Measurements from ENCODE around the gene CTCF.

The CTCF gene

DNA sequence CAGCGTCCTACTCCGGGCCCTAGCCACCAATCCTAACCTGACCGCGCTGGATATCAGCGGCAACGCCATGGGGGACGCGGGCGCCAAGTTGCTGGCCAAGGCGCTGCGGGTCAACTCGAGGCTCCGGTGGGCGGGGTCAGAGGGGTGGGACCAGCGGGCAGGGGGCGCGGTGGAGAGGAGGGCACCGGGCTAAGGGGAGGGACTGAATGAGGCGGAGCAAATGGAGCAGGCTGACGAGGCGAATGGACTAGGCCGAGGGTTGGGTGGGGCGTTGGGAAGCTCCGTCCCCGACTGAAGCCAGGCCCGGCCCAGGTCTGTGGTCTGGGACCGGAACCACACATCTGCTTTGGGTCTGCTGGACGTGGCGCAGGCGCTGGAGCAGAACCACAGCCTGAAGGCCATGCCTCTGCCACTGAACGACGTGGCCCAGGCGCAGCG is 87.2 kb downstream of the CTCF start:
- no peak for DNase-seq (ENCODE audit: low read depth, low spot score)
- TF ChIP-seq, protein P1, sequence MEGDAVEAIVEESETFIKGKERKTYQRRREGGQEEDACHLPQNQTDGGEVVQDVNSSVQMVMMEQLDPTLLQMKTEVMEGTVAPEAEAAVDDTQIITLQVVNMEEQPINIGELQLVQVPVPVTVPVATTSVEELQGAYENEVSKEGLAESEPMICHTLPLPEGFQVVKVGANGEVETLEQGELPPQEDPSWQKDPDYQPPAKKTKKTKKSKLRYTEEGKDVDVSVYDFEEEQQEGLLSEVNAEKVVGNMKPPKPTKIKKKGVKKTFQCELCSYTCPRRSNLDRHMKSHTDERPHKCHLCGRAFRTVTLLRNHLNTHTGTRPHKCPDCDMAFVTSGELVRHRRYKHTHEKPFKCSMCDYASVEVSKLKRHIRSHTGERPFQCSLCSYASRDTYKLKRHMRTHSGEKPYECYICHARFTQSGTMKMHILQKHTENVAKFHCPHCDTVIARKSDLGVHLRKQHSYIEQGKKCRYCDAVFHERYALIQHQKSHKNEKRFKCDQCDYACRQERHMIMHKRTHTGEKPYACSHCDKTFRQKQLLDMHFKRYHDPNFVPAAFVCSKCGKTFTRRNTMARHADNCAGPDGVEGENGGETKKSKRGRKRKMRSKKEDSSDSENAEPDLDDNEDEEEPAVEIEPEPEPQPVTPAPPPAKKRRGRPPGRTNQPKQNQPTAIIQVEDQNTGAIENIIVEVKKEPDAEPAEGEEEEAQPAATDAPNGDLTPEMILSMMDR (IDR thresholded peaks at IDR 0.05; ENCODE audit: insufficient read depth, low read length, missing control alignments), result no peak
- ChIA-PET CTCF (interaction anchor here (1.2 to 12.1 kb wide), 5 partner anchors 9 to 129 kb away, joined by 3 to 174 read pairs (median 6); partner anchors contain the start of gene ACD), POLR2A (interaction anchor here (0.9 to 1.0 kb wide), 2 partner anchors 10 to 119 kb away, joined by 3 read pairs; partner anchors contain the start of gene ACD)
- H3K4me3 ChIP-seq (ENCODE audit: low read depth, low read length), result no peak overlapping the region

DNA sequence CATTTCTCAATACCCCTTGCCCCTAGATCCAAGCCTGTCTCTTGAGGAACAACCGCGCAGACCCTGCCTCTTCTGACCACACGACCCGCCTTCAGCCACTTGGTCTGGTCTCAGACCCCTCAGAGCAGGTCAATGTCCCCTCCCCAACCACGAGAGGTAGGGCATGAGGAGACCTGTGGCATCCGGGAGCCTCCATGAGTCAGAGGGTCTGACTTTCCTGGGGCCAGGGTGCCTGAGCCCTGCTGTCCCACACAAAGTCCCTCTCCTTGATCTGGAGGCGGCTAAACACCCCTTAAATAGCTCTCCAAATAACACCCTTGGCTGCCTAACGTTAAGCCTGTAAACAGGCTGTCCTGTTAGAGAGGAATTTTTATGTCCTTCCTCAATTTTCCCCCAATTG is 87.7 kb downstream of the CTCF start:
- CTCF ChIA-PET, result interaction anchor here (0.8 to 12.1 kb wide), 5 partner anchors 8 to 136 kb away, joined by 3 to 148 read pairs (median 3); partner anchors contain the start of gene ACD
- no peak overlapping the region for H3K4me3 ChIP-seq (ENCODE audit: low read depth, low read length)
- TF ChIP-seq, protein P1 (IDR thresholded peaks at IDR 0.05; ENCODE audit: insufficient read depth, low read length, missing control alignments), result no peak
- POLR2A ChIA-PET, result interaction anchor here (1.0 kb wide), 1 partner anchor 120 kb away, joined by 3 read pairs; no protein-coding TSS in a partner anchor
- no peak for DNase-seq (ENCODE audit: low read depth, low spot score)

DNA sequence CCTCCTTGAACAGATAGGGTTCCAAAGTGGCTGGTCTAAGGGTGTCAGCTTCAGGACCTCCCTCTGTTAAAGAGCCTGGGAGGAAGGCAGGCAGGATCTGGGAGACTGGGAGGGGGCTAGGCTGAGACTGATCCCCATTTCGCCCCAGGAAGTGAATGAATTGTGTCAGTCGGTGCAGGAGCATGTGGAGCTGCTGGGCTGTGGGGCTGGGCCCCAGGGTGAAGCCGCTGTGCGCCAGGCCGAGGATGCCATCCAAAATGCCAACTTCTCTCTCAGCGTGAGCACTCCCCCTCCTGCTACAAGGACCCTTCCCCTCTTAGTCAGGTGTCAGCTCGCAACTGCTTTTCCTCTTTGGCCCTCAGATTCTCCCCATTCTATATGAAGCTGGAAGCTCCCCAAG is 88.7 kb downstream of the CTCF start:
- no peak overlapping the region for H3K4me3 ChIP-seq (ENCODE audit: low read depth, low read length)
- TF ChIP-seq, protein P1 (IDR thresholded peaks at IDR 0.05; ENCODE audit: insufficient read depth, low read length, missing control alignments), result no peak
- POLR2A ChIA-PET, result no interaction called here
- CTCF ChIA-PET, result interaction anchor here (1.2 to 12.1 kb wide), 4 partner anchors 12 to 137 kb away, joined by 4 to 148 read pairs (median 6); partner anchors contain the start of gene CTCF
- DNase-seq (ENCODE audit: low read depth, low spot score), result no peak

DNA sequence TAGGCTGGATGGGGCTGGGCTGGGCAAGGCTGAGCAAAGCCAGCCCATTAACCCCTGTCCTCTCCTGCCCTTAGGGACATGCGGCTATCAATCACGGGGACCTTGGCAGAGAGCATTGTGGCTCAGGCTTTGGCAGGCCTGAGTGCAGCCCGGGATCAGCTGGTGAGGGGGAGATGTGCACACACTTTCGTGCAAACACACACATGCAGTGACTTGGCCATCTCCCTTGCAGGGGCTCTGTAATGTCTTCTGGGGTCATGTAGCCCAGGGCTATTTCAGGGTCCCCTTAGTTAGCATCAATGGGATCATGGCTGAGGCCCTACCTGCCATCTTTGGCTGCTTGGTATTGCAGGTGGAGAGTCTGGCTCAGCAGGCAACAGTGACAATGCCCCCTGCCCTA is 89.5 kb downstream of the CTCF start:
- H3K4me3 ChIP-seq (ENCODE audit: low read depth, low read length), result no peak overlapping the region
- no peak for DNase-seq (ENCODE audit: low read depth, low spot score)
- TF ChIP-seq, protein P1 (IDR thresholded peaks at IDR 0.05; ENCODE audit: insufficient read depth, low read length, missing control alignments), result no peak
- ChIA-PET POLR2A (no interaction called here), CTCF (interaction anchor here (0.6 to 2.2 kb wide), 4 partner anchors 9 to 105 kb away, joined by 3 to 7 read pairs (median 4); partner anchors contain the start of gene CTCF)

DNA sequence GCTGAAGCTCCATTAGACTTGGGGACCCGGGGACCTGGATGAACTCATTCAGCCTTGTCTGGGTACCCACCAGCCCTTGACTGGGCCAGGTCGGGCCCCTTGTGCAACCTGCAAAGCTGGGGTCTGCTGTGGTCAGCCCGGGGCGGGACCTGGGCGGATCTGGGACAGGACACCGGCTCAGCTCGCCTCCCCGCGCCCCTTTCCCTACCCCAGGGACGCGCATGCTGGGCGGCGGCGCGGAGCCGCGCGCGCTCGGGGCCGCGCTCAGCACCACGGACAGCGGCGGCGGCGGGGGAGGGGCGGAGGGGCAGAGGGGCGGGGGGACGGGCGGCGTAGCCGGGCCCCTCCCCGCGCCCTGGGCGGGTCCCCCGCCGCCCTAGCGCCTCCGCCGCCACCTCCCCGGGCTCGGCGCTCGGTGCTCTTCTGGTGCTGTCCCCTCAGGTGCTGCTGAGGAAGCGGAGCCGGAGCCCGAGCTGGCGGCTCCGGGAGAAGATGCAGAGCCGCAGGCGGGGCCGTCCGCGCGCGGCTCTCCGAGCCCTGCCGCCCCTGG is 90.3 kb downstream of the CTCF start:
- CTCF ChIA-PET, result interaction anchor here (0.6 to 2.2 kb wide), 3 partner anchors 10 to 106 kb away, joined by 3 to 7 read pairs (median 3); no protein-coding TSS in a partner anchor
- TF ChIP-seq, protein P1 (IDR thresholded peaks at IDR 0.05; ENCODE audit: insufficient read depth, low read length, missing control alignments), result no peak
- H3K4me3 ChIP-seq (ENCODE audit: low read depth, low read length), result peak overlapping the region; percentile 59
- no peak for DNase-seq (ENCODE audit: low read depth, low spot score)
- POLR2A ChIA-PET, result no interaction called here

DNA sequence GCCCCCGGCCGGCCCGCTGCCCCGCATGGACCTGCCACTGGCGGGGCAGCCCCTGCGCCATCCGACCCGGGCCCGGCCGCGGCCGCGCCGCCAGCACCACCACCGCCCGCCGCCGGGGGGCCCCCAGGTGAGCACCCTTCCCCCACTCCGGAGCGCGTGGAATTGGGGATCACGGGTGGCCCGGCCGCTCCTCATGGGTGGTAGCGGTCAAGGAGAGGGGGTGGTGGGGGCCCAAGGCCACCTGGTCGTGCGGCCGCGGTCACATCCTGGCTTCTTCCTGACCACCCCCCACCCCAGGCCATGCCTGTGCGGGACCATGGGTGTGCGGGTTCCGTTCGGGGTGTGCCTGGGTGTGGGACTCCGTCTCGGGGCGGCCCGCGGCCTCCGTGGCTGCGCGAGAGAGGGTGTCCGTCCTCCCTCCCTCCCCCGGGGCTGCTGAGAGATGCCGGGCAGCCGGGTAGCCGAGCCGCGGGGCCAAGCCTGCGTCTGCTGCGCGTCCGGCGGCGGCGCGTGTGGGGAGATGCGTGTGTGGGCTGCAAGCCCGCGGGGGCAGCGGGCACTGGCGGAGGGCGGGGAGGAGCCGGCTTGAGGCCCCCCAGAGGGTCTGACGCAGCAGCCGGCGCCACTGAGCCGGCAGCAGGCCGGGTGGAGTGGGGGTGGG is 90.9 kb downstream of the CTCF start:
- TF ChIP-seq, protein P1 (IDR thresholded peaks at IDR 0.05; ENCODE audit: insufficient read depth, low read length, missing control alignments), result peak; percentile 18
- no peak for DNase-seq (ENCODE audit: low read depth, low spot score)
- H3K4me3 ChIP-seq (ENCODE audit: low read depth, low read length), result peak overlapping the region; percentile 59
- CTCF ChIA-PET, result interaction anchor here (1.3 kb wide), 1 partner anchor 11 kb away, joined by 3 read pairs; no protein-coding TSS in a partner anchor
- POLR2A ChIA-PET, result no interaction called here

Data from AG04449 (cell line).